NOMO-1 treated with DMSO at 0.1 percent for 48 hours (cell line): Measurements from ENCODE around the gene C1QA.

Source experiments
- DNase-seq: peaks from one replicate; lab custom pipeline; 2025; ENCODE audit not compliant: unreplicated experiment; lab: John Stamatoyannopoulos, UW

The C1QA gene

GRCh38 chr1:22612671-22613571 is 23.5 kb upstream of the C1QA start:
- no peak for DNase-seq

DNA sequence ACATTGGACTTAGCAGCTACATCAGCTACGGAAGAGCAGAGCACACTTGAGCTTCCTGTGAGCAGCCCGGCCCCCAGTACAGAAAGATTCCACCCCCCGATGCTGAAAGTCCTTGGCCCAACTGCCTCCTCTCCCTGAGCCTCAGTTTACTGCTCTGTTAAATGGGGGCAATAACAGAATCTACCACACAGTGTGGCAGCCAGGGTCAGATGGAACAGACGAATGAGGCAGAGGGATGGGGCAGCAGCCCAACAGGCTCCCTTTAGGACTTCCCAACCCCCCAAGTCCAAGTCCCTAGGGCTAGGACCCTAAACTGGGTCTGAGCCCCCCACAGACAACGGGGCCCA is 22.9 kb upstream of the C1QA start:
- DNase-seq, result no peak

DNA sequence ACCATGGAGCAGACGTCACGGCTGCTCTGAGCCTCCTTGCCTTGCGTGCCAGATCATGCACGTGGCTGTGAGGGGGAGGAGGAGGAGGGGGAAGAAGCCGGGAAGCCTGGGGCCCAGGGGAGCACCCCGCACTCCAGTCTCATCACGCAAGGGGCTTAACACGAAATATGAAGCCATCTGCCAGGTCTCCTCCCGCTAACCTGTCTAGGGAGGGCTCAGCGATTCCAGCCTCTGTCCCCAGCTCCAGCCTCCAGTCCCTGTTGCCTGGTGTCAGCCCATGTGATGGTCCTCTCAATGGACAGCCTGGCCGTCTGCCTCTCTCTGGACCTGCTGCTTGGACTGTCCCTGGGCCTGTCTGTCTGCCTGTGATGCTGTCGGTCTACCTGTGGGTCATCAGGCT is 22.5 kb upstream of the C1QA start:
- DNase-seq, result no peak

DNA sequence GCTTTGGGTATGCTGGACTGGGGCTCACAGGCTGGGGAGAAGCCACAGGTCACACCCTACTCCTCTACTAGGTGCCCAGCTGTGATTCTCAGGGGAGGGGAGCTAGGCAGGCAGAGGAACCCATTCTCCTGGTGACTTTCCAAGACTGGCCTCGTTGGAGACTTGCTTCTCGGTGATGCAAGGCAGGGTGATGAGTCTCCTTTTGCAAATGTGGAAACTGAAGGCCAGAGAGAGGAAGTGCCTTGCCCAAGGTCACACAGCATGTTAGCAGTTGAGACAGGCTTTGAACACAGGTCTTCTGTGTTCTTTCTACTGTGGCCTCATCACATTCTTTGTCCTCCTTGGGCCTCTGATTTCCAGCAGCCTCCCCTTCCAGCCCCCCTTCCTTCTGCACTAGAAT is 20.5 kb upstream of the C1QA start:
- no peak for DNase-seq

DNA sequence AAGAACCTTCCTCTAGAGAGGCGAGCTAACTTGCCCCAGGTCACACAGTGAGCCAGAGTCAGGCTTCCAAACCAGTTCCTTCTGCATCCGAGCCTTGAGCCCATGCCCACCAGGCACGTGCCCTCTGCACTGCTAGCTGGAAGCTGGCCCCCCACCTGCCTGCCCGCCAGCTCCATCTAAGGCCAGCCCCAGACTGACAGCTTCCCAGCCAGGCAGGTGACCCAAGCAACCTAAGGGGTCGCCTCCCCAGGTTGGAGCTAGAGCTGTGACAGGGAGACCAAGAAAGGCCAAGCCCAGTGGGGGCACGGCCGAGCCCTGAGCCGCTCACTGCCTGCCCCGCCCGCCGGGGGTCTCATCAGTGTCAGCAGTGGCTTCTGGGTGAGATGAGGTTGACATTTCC is 19.9 kb upstream of the C1QA start:
- no peak for DNase-seq

GRCh38 chr1:22618056-22618455 is 18.4 kb upstream of the C1QA start:
- no peak for DNase-seq

DNA sequence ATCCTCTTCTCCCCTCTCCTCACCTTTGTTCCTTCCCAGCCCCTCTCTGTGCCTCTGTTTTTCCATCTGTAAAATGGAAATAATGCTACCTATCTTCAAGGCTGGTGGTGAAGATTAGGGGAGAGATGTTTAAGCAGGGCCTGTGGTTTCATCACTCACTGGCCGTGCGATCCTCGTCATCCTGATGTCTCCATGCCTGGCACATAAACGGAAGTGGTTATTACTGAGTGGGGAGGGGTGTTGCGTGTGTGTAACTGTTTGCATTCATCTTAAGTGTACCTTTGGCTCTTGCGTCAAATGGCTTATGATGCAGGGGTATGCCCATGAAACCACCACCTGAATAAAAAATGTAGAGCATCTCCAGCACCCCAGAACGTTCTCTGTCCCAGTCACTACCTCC is 17.2 kb upstream of the C1QA start:
- DNase-seq, result peak; percentile 84

DNA sequence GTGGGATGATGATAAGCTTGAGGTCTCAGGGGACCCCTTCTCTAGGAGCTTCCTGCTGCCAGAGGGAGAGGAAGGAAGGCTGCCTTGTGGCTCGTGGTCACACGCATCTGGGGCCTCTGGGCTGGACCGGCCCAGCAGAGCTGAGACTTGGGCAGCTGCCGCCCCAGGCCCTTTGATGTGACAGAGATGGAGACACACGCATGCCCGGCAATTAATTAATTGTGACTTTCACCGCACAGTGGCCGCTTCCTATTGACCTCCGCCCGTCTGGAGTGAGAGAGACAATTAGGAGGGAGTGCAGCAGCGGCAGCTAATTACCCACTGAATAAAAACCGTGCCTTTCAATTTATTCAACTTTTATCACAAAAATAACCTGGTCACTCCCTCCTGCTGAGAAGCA is 16.6 kb upstream of the C1QA start:
- DNase-seq, result no peak

DNA sequence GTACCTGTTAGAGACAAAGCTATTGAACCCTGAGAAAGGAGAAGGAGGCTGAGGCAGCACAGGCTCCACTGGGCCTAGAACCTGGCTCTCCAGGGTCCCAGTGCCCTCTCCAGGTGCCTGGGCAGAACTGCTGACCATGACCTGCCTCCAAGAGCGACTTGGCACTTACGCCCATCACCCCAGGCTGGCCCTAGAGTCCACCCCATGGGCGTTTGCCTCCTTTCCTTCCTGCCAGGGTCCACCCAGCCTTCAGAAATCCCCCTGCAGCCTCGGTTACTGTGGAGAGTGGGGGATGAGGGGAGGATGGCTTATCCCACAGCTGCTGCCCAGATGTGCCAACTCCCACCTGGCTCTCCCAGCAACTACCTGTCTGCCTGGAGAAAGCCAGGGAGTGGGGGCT is 14.7 kb upstream of the C1QA start:
- DNase-seq, result no peak

DNA sequence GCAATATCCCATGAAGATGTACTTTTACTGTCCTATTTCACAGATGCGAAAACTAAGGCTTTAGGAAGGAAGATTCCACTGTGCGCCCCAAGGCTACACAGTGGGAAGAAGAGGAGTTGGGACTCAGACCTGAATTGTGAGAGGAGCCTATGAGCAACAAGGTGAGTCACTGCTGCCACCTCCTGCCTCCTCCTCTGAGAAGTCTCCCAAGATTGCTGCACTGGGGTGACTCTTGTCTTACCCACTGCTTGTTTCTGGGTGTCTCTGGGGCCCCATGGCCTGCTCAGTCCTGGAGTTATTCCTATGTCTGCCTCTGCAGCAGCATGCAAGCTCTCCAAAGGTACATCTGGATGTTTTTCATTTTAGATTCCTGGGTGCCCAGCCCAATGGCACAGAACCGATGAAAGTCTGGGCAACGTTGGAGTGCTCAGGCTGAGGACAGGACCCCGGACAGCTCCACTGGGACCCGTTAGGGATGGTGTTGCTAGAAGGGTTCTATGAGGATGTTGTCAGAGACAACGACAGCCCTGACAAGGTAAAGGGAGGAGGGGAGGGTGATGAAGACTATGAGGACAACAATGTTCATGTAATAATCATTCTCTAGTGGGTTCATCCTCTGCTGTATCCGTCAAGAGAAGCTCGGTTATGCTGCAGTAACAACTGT is 11.0 kb upstream of the C1QA start:
- no peak for DNase-seq

- DNase-seq, result no peak
These were observed 9.9 kb upstream of the C1QA start for GRCh38 chr1:22626237-22627157.

GRCh38 chr1:22627331-22627730 is 9.1 kb upstream of the C1QA start:
- no peak for DNase-seq

DNA sequence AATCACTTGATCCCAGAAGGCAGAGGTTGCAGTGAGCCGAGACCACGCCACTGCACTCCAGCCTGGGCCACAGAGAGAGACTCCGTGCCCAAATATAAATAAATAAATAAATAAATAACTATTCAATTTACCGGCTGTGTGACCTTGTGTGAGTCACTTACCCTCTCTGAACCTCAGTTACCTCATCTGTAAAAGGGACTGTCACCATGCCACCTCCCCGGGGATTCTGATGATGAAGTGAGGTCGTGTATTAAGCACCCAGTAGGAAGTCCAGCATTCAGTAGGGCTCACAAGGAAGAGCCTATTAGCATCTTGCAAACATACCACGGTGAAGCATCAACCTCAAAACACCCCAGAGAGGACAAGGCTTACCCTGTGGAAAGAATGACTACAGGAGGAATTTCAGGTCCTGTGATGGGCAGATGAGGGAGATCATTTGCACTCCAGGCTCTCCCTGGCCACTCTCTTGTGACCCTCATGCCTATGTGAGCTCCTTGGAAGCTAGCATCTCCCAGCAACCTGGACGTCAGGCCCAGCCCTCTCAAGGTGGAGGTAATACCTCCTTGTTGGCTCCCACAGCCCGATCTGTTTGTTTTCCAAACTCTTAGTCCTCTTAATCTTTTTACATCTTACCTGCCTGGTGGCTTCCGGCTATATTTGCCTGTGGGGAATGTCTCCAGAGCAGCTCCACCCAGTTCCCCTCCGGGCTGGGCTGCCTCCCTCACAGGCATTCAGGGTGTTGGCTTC is 7.6 kb upstream of the C1QA start:
- no peak for DNase-seq

GRCh38 chr1:22629886-22630285 is 6.5 kb upstream of the C1QA start:
- DNase-seq, result no peak

GRCh38 chr1:22633697-22634463 is 2.5 kb upstream of the C1QA start:
- no peak for DNase-seq

GRCh38 chr1:22635436-22635835 is 992 bp upstream of the C1QA start:
- DNase-seq, result no peak

DNA sequence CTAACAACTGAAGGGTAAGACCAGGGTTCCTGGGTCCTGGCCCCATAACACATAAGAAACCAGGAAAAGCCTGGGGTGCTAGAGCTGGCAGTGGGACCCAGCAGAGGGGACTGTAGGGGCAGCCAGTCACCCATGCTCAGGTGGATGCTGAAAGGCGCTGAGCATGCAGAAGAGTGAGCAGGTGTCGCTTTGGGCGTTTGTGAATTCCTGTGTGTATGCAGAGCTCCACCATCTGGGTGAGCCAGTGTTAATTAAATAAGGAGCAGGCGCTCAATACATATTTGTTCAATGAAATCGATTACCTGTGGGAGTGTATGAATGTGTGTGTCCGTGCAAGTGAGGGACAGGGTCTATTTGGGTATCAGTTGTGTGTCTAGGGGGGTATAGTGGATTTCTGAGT is 499 bp downstream of the C1QA start:
- no peak for DNase-seq

DNA sequence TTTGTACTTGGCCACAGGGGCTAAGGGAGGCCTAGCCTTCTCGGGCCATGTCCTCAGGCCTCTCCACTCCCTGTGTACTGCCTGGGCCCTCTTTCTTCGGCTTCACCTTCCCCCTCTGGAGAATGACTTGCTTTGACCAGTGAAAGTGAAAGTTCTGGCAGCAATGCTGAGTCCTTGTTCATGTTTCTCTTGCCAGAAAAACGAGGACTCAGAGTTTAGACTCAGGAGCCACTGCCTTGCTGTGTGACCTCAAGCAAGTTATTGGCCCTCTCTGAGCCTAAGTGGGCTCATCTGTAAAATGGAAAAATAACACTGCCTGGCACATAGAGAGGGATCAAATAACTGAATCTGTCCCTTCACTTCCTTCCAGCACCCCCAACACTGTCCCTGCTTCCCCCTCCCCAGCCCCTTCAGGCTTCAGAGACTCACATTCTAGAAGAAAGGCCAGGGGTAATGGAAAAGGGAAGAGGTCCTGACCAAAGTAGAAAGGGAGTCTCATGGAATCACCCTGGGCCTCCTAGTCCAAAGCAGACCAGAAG is 1.5 kb downstream of the C1QA start:
- no peak for DNase-seq

GRCh38 chr1:22638476-22639234 is 2.2 kb downstream of the C1QA start:
- DNase-seq, result no peak
